GM18519 (cell line): Measurements from ENCODE around the gene SPIN4.
"Not testable (repeated sequence)": the region's sequence is repeated elsewhere in the genome, so short reads cannot be mapped to it uniquely, and the experiment has no call there.

Experiments
- ATAC-seq: cut with Tn5 transposase; IDR thresholded peaks from one replicate; pipeline ENCODE4 v1.9.1; 2021; ENCODE audit warnings: mild to moderate bottlenecking, moderate library complexity; ENCODE audit not compliant: unreplicated experiment, low FRiP score

Gene SPIN4

DNA sequence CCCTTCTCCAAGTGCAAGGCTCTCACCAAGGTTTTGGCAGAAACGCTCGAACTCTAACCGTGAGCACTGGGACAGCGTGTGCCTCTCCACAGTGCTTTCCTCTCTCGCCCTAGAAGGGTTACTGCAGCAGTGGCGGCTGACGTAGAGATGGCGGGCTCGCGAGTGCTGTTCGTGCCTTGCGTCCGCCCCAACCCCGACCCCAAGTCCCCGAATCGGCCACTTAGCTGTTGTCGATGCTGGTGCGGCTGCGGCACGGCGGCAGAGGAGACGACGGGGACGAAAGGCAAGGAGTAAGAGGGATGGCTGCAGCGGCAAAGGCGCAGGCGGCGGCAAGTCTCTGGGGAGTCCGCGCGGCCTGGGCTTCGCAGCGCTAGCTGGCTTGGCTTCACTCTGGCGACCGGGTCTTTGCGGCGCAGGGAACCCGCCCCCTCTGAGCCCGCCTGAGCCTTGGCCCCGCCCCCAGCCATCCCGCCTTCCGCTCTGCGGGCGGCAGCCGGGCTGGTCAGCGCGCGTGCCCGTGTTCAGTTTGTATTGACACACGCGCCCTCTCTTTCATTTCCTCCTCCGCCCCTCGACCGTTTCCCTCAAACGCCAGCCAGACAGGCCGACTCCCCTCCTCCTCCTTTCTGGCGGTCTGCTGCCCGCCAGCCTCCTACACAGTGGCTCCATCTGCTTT is at the start of gene SPIN4:
TSS of gene SPIN4 (minus strand) at position 392 of the 676 bp plus-strand sequence. CDS start 513 bp downstream, outside the sequence.
- peak; percentile 83 for ATAC-seq

DNA sequence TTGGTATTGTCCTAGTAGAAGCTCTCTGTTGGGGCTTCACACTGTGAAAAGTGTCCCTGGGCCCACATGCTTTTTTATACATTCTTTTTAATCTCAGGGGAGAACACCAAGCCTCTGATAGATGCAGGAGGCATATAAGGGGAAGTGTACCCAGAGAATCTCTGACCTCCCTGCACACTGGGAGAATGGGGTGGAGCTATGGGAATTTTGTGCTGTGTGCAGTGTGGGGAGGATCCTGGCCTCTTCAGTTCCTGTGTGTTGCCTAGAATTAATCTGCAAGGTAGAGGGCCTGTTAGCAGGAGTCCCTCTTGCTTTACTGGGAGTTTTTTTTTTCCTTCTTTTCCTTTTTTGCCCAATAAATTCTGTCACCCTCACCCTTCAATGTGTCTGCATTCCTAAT is 49.2 kb upstream of the SPIN4 start:
- ATAC-seq = no peak

DNA sequence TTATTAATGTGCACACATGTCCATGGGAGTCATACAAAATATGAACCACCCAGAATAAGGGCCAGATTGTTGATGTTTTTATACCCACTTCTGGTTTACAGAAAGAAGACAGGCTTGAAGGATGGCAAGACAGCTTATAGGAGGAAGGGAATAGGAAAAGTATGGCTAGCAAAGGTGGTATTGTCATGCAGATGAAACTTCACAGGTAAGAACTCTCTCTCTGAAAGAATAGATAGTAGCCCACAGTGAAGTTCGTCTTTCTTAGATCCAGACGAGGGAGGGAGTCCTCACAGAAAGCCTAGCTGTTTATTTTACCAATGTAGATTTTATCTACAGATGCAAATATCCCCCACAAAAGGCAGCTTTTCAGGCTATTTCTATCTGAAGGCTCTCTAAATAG is 43.7 kb upstream of the SPIN4 start:
- no peak for ATAC-seq

DNA sequence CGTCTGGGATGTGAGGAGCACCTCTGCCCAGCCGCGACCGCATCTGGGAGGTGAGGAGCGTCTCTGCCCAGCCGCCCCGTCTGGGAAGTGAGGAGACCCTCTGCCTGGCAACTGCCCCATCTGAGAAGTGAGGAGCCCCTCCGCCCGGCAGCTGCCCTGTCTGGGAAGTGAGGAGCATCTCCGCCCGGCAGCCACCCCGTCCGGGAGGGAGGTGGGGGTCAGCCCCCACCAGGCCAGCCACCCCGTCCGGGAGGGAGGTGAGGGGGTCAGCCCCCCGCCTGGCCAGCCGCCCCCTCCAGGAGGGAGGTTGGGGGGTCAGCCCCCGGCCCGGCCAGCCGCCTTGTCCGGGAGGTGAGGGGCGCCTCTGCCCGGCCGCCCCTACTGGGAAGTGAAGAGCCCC is 42.0 kb upstream of the SPIN4 start:
- ATAC-seq = not testable (repeated sequence)

DNA sequence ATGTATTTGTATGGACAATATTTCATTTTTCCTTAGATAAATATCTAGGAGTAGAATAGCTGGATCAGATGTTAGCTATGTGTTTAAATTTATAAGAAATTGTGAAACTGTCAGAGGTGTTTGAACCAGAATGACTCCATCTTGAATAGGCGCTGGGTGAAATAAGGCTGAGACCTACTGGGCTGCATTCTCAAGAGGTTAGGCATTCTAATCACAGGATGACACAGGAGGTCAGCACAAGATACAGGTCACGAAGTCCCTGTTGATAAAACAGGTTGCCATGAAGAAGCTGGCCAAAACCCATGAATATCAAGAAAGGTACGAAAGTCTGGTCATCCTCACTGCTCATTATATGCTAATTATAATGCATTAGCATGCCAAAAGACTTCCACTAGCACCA is 36.3 kb upstream of the SPIN4 start:
- no peak for ATAC-seq

DNA sequence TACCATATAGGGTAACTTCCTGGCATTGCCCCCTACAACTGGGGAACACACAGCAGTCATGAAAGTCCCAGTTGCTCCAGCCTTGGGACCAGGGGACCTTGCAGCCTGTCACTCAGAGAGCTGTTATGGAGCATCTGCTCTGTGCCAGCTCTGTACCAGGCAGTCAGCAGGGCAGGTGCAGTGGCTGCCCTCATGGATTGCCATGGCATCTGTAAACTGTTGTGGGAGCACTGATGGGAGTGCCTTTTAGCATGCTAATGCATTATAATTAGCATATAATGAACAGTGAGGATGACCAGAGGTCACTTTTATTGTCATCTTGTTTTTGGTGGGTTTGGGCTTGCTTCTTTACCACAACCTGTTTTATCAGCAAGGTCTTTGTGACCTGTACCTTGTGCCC is 33.1 kb upstream of the SPIN4 start:
- not testable (repeated sequence) for ATAC-seq

DNA sequence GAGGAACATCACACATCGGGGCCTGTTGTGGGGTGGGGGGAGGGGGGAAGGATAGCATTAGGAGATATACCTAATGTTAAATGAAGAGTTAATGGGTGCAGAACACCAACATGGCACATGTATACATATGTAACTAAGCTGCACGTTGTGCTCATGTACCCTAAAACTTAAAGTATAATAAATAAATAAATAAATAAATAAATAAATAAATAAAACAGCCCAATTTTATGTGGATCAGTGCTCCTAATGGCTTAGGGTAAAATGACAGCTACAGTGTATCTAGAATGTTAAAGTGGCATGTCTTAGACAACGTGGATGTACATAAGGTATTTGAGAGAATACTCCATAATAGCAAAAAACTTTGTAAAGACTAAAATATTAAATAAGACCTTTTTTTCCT is 21.9 kb upstream of the SPIN4 start:
- ATAC-seq = not testable (repeated sequence)

DNA sequence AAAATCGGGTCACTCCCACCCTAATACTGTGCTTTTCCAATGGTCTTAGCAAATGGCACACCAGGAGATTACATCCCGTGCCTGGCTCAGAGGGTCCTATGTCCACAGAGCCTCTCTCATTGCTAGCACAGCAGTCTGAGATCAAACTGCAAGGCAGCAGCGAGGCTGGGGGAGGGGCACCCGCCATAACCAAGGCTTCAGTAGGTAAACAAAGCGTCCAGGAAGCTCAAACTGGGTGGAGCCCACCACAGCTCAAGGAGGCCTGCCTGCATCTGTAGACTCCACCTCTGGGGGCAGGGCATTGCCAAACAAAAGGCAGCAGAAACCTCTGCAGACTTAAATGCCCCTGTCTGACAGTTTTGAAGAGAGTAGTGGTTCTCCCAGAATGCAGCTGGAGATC is 16.6 kb upstream of the SPIN4 start:
- ATAC-seq = not testable (repeated sequence)

DNA sequence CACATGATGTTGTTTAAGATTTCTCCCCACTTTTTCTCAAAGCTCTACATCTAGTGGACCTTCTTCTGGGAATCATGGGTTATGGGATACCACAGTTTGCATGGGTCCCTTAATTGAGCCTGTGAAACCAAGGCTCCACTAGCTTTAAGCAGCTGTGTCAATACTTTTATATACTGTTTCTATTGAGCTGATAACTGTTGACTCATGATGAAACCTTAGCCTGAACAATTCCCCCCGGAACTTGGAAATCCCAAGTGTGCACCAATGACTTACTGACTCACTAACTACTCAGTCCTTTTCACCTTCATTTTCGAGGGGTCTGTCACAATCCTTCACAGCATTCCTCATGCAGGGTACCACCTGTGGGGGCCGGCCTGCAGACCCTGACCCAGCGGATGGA is 12.7 kb upstream of the SPIN4 start:
- no peak for ATAC-seq

DNA sequence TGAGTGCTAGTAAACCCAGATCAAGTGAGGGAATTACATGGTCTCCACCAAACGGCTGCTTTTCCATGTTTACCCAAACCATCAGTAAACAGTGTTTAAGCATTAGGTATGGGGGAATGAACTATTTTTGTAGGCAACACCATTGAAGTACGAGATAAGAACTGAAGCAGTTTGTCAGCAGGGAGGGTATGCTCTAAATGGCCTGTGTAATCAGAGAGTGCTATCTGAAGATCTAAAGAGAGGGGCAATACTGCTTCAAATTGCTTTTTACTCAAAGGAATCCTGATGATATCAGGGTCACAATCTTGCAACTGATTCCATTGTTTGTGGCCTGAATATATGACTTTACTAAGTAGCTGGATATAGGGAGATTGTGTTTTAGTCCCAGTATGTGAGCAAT is 10.4 kb upstream of the SPIN4 start:
- ATAC-seq = no peak

DNA sequence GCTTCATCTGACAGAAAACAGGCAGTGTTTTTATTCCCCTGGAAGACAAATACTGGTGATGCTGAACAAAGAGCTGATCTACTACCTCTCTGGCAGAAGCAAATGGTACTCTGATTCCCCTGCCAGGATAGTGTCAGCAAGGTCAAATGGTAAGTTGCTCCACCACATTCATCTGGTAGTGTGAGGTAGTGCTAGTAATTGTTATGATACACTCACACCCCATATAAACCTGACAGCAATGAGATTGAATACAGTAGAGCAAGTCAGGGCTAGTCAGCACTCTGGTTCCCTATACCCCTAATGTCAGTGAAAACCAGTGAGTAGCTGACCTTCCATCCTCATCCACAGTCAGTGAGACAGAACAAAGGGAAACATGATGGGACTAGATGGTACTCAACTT is 3.4 kb upstream of the SPIN4 start:
- no peak for ATAC-seq

DNA sequence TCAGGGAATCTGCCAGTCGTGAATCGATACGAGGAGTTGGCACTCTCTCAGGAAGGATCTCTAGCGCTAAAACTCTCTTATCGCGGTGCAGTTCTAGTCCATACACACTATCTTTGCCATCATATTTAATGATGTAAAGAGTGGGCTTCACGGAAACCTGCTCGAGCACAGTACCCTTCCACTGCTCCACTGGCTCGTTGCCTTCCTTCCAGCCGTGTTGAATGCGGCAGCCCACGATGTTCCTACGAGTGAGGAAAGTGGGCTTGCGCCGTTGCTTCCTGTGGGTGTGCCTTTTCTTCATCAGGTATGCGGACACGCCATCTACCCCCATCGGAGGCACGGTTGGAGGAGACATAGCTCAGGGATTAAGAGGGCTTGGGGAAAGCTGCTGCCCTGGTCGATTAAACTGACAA is 661 bp downstream of the SPIN4 start:
- no peak for ATAC-seq

DNA sequence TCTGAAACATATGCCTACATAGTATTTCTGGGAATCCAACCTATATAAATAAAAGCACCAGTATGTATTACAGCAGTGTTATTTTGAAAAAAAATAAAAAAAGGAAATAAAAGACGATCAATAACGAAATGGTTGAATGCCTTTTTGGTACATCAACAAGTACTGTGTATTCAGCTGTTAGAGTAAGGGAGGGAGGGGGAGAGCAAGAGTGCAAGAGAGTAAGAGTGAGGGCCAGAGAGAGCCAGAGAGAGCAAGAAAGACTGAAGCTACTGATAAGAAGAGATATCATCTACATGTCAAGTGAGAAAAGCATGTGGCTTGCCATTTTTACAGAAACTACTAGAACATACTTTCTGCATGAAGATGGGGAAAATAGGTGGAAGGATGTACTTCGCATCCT is 1.8 kb downstream of the SPIN4 start:
- ATAC-seq = no peak

DNA sequence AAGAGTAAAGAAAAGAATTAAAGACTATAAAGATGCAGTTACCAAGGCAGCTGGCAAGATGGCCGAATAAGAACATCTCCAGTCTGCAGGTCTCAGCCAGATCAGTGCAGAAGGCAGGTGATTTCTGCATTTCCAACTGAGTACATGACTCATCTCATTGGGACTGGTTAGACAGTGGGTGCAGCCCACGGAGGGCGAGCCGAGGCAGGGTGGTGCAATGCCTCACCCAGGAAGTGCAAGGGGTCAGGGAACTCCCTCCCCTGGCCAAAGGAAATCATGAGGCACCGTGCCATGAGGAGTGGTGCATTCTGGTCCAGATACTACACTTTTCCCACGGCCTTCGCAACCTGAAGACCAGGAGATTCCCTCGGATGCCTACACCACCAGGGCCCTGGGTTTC is 20.5 kb downstream of the SPIN4 start:
- ATAC-seq = no peak

DNA sequence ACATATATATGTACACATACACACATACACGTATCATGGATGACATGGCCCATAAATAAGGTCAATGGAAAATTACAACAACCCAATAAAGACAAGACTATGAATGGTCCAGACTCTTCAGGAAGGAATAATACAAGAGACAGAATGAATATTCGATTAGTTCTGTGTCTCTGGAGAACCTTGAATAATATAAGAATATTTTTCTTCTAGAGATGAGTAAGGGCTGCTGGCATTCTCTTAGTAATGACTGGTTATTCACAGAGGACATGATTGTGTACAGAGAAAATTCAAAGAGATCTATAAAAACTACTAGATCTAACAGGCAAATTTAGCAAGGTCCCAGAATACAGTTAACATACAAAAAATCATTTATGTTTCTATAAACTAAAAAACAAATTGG is 23.3 kb downstream of the SPIN4 start:
- ATAC-seq = no peak

DNA sequence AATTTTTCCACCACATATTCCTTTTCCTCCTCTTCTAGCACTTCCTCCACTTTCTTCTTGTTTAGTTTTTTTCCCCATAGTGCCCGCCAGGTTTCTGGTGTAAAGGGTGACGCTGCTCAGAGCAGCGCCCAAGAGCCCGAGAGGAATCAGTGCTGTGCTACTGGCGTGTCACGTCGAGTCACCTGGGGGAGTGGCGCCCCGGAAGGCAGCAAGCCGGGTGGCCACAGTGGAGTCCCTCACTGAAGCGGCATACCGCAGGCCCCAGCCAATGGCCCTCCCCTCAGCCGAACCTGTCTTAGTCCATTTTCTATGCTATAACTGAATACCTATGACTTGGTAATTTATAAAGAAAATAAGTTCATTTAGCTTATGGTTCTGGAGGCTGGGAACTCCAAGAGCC is 51.5 kb downstream of the SPIN4 start:
- ATAC-seq = no peak
